Activated CD4-positive, alpha-beta T cell treated with anti-CD3 and anti-CD28 coated beads, Interleukin-2, Interleukin-6, amounts not matched to agents 100 ng/mL and 50 ng/mL, durations not matched to agents 16 hours and 8 hours (primary cell): ENCODE results near the gene TBCB.
A peak's percentile ranks its signal among the peaks of the same experiment; 100 is the strongest.
"Not testable (repeated sequence)": the region's sequence is repeated elsewhere in the genome, so short reads cannot be mapped to it uniquely, and the experiment has no call there.

Experiments used
- DNase-seq: peaks from one replicate; pipeline ENCODE4 v3.0.0-alpha.2; 2020

Gene TBCB

DNA sequence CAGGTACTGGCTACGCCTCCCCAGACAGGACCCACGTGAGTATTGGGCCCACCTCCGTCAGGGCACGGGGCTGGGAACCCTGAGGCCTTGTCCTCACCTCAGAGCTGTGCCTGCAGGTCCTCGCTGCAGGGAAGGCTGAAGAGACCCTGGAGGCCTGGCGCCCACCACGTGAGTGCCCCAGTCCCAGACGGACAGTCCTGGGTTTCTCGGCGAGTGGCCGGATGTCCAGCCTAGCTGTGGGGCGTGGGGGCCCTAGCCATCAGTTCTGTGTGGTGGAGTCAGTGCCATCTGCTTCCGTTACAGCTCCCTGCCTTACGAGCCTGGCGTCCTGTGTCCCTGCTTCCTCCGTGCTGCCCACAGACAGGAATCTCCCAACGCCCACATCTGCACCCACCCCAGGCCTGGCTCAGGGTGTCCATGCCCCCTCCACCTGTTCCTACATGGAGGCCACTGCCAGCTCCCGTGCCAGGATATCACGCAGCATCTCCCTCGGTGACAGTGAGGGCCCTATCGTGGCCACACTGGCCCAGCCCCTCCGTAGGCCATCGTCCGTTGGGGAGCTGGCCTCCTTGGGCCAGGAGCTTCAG lies 12.1 kb upstream of the TBCB start:
- no peak for DNase-seq

DNA sequence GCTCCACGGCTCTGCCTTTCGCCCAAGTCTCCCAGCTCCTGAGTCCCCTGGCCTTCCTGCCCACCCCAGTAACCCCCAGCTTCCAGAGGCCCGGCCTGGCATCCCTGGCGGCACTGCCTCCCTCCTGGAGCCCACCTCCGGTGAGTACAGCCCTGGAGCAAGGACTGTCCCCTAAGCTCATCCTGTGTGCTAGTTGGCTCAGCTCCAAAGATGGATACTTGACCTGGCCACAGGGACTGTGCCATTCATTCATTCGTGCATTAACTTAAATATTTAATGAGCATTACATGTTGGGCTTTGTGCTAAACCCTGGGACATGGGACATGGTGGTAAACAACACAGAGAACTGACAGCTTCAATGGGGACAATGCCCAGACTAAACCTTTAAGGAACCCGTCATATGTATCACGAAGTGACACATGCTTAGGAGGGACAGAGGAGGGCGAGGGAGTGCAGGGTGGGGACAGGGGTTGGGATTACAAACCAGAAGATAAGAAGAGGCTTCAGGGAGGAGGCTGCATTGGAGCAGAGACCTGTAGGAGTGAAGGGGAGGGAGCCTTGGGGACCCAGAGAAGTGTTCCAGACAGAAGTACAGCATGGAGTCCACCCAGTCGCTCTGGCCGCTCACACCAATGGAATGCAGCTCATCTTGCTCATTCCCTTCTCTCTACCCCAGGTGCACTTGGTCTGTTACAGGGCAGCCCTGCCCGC lies 11.3 kb upstream of the TBCB start:
- no peak for DNase-seq

DNA sequence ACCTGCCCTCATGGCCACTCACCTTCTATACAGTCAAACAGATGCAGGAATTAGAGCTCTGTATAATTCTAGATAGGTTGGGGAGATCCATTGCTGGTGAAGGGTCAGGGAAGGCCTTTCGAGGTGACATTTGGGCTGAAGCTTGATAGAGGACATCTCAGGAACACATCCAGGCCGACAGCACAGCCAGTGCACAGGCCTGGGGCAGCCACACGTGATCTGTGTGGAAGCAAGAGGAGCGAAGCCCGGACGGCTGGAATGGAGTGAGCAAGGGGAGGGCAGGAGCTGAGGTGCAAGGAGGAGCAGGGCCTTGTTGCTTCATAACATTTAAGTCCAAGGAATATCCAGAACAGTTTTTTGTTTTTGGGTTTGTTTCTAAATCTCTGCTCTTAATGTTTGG lies 8.8 kb upstream of the TBCB start:
- no peak for DNase-seq

DNA sequence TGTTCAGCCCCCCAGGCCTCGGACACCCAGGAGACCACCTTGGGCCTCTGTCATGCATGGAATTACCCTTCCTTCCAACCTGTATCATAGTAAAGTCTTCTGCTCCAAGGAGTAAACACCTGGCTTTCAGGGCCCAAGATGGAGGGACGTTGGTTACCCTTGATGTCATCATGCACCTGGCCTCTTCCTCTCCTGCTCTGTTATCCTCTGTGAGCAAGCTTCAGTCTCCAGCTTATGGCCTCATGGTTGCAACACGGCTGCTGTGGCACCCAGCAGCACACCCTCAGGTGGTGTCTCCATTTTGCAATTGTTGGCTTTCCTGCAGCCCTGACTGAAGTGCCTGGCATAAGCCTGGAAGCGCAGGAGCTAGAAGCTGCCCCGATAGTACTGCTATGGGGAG lies 8.3 kb upstream of the TBCB start:
- DNase-seq: no peak

DNA sequence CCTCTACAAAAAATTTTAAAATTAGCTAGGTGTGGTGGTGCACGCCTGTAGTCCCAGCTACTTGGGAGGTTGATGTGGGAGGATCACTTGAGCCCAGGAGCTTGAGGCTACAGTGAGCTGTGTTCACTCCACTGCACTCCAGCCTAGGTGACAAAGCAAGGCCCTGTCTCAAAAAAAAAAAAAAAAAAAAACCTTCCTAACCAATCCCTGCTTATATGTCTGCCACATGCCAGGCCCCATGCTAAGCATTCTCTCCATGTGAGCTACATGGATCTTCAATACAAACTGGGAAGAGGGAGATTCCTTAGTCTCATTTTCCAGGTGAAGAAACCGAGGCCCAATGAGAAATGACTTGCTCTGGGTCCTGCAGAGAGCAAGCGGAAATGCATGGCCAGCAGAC lies 6.6 kb upstream of the TBCB start:
- no peak for DNase-seq

DNA sequence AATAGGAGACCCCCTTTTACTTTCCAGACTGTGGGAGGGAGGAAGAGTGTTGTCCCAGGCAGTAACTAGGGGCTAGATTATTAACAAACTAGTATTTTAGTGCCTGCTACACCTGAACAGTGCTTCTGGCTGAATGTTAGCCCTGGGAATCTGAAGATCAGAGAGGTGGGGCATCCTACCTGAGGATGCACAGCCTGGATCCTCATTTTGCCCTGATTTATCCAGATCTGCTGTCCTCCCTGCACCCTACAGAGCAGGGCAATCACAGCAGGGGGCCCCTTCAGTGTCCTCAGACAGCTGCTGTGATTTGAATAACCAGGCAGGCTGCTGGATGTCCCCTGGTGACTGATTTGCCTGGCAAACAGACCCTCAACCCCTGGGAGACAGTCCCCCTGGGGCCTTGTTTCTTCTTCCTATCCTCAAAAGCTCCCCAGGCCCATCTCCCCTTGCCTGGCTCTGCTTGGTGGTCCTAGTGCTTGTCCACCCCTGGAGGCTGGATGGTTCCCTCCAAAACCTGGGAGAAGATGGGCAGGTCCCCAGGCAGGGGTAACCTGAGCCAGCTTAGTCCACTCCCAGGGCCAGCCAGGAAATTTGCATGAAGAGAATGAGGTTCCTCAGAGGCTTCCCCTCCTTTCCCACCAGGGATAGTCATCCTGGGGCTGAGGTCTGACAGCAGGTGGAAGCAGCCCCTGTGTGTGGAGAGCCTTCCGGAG lies 4.6 kb upstream of the TBCB start, which contains the start of gene OVOL3:
Gene OVOL3, plus strand, starts transcription at position 657 of the 713 bp plus-strand sequence. CDS start 60 bp downstream, outside the sequence.
- DNase-seq: no peak

DNA sequence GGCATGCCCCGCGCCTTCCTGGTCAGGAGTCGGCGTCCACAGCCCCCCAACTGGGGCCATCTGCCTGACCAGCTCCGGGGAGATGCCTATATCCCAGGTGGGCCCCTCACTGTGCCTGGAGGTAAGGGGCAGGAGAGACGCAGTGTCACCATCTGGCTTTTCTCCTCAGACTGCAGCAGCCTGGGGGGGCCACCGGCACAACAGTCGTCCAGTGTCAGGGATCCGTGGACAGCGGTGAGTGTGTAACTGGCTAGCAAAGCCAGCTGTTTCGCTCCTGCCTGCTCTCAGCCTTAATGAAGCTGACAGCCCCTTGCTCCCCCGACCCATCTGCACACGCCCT lies 4.1 kb upstream of the TBCB start:
- no peak for DNase-seq

DNA sequence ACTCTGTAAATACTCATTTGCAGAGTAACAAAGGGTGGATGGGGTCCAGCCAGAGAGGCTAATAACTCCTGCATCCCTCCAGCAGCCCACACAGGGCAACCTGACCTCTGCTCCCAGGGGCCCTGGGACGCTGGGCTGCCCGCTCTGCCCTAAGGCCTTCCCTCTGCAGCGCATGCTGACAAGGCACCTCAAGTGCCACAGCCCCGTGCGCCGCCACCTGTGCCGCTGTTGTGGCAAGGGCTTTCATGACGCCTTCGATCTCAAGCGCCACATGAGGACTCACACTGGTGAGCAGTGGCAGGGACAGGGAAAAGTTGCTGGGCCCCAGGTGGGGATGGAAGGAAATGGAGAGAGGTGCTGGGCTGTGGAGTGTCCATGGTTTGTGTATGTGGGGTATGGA lies 2.6 kb upstream of the TBCB start:
- no peak for DNase-seq

DNA sequence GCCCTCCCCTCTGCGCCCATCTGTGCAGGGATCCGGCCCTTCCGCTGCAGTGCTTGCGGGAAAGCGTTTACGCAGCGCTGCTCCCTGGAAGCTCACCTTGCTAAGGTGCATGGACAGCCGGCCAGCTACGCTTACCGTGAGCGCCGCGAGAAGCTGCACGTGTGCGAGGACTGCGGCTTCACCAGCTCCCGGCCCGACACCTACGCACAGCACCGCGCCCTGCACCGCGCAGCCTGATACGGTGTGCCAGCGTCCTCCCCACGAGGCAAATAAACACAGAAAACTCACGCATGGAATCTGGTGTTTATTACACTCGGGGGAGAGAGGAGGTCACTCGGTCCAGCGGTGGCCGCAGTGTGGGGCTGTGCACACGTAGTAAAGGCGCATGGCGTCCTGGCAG lies 1.8 kb upstream of the TBCB start:
- DNase-seq: no peak

DNA sequence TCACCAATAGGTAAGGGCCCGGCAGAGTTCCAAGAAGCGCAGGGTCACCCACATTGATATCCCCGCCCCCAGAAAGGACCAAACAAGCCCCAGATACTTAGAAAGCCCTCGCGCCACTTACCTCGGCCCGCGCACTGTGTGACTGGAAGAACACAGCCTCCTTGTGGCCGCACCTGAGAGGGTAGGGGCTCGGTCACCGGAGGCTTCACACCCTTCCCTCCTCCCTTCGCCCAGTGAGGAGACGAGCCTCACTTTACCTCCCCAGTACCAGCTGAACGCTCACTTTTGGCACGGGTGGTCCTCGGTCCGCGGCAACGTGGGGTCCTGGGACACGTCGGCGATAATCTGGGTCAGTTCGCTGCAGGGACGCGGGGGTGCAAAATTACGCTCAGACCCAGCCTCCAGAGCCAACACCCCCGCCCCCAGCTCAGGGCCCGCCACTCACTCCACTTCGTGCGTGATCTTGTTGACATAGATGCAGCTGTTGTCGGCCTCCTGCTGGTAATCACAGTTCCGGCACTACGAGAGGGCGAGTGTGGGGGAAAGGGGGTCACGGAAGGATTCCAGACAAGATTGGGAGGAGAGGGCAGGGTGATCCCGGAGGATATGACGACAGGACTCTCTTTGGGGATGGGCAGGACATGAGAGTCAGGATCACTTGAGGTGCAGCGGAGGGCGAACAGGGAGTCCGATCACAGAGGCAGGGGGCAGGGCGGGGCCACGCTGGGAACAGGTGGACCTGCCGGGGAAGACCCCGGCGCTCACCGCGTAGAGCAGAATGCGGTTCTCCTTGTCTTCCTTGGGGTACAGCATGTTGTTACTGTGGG lies 1.2 kb upstream of the TBCB start:
- DNase-seq: peak; percentile 15

DNA sequence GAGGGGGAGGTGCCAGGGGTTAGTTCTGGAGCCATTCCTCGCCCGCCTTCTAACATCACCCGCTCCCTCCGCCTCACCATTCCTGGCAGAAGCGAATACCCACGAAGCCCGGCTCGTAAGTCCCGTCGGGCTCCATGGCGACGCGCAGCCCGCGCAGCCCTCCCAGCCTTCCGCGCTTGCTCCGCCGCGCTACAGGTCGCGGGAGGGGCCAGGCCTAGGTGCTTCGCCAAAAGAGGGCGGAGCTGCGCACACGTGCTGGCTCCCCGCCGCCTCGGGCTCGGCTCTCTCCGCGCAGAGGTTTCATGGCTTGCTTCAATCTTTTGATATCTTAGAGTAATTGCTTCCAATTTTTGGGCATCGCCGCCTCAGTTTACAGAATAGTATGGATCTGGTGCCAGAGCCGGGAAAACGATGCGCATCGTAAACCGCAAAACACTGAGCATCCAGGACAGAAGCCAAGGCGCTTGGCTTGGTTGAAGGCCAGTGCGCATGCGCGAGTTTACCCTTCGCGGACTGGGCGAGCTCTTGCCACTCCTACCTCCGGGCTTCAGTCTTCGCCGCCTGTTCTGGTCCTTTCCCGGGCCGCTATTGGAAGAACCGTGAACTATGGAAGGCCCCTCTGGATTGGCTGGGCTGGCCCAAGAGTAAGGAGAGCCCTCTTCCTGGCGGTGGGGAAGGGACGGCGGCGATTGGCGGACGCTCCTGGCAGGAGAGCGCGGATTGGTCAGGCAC lies 381 bp upstream of the TBCB start, which contains the start of gene POLR2I:
Gene POLR2I, minus strand, starts transcription at position 155 of the 732 bp plus-strand sequence. Its CDS starts 19 bp downstream, at position 136.
- DNase-seq: peak; percentile 100

DNA sequence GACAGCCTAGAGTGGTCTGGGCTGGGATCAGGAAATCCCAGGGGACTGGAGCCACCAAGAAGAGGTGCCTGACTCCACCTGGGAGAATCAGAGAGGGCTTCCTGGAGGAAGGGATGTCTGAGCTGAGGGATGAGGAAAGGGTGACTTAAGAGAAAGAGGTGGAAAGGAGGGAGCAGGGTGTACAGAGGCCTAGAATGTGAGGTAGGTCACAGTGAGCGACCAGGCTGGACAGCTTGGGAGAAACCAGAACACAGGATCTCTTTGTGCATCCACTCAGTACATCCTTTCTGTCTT lies 1.0 kb downstream of the TBCB start:
- DNase-seq: no peak

DNA sequence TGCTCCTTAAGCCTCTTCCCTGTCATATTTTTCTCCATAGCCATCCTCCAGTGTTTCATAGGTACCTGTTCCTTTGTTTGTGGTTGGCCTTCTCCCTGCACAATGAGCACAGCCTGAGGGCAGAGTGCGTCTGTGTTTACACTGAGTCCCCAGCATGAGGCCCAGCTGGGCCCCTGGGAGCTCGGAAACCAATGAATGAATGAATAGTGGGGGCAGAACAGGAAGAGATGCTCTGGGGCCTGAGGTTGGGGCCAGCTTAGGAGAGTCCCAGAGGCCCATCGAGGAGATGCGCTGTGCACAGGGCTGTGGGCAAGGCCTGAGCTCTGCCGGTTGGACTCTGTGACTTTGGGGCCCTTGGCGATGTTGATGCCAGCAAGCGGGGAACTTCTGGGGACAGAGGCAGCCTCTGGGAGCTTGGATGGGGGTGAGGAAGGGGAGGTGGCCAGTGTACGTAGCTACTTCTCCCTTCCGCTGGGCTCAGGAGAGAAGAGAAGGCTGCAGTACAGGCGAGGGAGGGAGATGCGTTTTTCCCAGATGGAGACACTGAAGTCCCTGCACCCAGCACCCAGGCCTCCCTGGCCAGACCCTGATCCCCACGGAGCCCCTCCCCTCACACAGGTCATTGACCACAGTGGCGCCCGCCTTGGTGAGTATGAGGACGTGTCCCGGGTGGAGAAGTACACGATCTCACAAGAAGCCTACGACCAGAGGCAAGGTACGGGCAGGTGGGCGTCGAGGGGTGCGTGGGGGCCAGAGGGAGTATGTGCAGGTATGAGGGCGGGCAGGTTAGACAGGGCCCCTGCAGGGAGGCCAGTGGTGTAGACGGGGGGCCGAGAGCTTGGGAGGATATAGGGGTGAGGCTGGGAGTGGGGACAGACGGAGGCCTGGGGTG lies 5.1 kb downstream of the TBCB start:
- no peak for DNase-seq

DNA sequence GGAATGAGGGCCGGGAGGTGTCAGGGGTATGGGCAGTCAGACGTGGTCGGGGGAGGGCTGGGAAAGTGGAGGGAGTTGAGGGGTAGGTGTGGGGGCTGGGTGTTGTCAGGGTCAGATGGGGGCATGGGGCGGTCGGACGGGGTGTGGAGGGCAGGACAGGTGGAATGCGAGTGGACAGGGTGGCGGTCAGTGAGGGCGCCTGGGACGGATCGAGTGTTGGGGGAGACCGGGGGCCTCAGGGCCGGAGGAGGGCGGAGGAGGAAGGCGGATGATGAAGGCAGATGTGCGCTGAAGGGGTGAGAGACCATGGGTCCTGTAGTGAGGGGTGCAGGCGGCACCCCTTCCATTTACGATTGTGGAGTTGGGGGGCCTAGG lies 5.7 kb downstream of the TBCB start:
- DNase-seq: no peak

DNA sequence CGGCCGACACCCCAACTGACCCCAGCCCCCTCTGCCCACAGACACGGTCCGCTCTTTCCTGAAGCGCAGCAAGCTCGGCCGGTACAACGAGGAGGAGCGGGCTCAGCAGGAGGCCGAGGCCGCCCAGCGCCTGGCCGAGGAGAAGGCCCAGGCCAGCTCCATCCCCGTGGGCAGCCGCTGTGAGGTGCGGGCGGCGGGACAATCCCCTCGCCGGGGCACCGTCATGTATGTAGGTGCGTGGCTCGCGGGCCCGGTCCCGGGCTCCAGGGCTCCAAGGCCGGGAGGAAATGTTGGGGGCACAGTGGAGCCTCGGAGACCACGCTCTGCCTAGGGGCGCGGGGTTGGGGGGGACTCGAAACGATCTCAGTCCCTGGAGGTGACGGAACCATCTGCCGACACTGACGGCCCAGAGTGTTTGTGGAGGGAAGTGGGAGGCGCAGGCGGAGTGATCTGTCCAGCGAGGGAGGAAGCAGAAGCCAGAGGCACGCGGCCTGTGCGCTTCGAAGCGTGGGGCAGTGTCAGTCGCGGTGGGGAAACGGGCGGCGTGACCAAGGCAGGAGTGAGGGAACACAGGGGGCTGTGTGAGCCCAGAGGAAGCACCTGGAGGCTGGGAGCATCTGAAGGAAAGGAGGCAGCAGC lies 6.3 kb downstream of the TBCB start:
- no peak for DNase-seq

DNA sequence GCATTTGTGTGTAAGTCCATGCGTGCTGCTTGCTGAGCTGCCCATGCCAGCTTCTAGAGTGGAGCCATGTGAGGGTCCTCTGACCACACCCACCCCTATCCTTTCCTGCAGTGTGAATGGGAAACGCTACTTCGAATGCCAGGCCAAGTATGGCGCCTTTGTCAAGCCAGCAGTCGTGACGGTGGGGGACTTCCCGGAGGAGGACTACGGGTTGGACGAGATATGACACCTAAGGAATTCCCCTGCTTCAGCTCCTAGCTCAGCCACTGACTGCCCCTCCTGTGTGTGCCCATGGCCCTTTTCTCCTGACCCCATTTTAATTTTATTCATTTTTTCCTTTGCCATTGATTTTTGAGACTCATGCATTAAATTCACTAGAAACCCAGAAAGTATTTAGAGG lies 10.3 kb downstream of the TBCB start:
- DNase-seq: peak; percentile 19

DNA sequence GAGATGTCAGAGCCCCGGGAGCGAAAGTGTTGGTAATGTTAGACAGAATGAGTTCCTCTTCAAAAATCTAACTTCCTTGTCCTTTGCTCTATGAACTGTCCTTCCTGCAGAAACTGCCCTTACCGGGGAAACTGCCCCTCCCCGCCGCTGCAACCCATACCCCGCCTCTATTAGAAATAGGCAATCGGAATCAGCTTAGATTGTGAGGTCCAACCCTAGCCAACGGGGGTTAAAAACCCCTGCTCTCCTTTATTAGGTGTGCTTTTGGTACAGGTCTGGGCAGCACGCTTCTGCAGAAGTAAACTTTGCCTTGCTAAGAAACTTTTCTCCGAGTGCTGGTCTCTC lies 13.1 kb downstream of the TBCB start:
- DNase-seq: peak; percentile 31

DNA sequence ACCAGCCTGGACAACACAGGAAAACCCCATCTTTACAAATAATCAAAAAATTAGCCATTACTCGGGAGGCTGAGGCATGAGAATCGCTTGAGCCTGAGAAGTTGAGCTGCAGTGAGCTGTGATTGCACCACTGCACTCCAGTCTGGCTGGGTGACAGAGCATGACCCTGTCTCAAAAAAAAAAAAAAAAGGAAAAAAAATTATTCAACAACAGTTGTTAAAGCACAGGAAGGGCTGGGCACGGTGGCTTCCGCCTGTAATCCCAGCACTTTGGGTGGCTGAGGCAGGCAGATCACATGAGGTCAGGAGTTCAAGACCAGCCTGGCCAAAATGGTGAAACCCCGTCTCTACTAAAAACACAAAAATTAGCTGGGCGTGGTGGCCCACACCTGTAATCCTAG lies 16.0 kb downstream of the TBCB start:
- not testable (repeated sequence) for DNase-seq

DNA sequence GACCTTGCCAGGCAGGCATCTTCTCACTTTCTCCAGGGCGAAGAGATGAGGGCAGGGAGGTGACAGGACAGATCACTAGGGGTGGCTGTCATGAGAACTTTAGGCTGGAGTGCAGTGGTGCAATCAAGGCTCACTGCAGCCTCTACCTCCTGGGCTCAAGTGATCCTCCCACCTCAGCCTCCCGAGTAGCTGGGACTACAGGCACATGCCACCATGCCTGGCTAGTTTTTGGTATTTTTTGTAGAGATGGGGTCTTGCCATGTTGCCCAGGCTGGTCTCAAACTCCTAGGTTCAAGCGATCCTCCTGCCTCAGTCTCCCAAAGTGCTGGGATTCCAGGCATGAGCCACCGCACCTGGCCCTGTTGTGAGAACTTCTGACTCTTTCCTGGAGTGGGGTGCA lies 19.6 kb downstream of the TBCB start:
- not testable (repeated sequence) for DNase-seq

DNA sequence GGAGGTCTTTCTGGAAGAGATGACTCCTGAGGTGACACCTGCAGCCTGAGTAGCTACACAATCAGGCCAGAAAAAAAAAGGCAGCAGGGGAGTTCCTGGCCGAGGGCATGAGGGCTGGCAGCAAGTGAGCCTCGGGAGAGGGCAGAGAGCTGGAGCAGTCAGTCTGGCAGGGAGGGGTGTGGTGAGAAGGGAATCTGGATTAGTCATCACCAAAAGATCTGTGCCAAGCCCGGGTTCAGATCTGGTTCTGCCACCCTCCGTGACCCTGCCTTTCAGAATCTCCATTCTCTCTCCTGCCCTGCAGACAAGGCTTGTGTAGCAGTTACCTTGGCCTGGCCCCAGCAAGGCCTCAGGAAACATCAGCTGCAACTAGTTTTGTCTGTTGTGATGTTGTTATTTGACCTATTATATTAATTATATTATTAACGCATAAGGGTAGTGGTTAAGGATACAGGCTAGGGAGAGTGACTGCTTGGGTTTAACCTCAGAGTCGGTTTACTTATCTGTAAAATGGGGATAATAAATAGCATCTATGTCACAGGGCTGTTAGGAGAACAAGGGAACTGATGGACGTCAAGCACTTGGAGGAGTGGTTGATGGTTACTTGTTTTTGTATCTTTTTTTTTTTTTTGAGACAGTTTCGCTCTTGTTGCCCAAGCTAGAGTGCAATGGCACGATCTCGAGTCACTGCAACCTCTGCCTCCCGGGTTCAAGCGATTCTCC lies 21.9 kb downstream of the TBCB start:
- peak; percentile 41 for DNase-seq

DNA sequence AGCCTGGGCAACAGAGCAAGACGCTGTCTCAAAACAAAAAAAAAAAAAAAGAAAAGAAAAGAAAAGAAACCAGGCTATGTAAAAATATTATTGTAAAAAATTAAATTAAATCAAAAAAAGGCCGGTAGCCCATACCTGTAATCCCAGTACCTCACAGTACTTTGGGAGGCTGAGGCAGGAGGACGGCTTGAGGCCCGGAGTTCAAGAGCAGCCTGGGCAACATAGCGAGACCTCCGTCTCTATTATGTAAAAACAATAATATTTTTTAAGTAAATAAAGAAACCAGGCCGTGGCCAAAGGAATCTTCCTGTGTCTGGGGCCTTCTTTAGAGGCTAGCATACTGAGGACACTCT lies 23.8 kb downstream of the TBCB start:
- DNase-seq: no peak
